Dedifferentiated amniotic fluid mesenchymal stem cell (primary cell): ENCODE results near the gene ZNF148.

Experiments
- DNase-seq: peaks from one replicate; pipeline ENCODE4 v3.0.0-alpha.2; 2016; ENCODE audit errors: extremely low spot score

ZNF148 gene

DNA sequence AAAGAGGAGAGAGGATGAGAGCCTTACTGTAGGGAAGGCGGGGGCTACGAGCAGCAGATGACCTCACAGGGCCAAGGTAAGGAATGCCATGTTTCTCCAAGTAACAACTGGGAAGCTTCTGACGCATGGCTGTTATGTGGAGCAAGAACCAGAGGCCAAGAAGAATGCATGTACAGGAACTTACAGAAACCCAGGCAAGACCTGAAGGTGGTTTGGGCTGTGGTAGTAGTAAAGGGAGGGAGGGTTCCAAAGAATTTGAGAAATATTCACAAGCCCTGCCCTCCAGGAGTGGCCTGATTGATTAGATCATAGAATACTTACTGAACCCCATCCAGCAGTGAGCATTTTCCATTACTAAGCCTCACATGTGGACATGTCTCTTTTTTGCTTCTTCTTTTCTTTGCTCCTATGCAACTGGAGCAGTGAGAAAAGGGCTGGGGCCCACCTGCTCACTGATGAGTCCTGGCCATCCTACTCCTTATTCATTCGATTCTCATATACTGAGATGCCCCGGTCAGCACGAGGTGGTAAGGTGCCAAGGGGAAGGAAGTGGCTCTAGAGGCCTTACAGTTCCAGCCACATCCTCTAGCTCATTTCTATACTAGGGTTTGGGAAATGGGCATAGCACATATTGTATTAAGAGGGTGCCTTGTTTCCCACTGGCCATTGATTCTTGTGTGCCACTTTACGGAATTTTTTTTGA lies 154.2 kb downstream of the ZNF148 start:
- no peak for DNase-seq

DNA sequence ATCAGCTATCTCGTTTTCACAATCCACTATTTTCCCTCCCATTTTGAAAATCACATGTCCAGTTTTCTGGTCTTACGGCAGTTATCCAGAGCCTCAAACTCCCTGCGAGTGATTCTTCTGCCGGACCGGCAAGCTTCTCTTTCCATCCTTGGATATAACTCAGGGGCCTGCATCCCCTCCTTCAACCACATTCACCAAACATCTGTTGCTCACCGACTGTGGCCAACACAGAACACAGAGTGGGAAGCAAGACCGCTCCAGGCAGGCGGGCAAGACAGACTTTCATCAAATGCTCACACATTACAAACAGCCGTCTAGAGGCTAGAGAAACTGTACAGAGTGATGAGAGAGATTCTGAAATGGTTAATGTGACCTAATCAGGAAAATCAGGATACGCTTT lies 154.9 kb downstream of the ZNF148 start:
- DNase-seq: no peak

DNA sequence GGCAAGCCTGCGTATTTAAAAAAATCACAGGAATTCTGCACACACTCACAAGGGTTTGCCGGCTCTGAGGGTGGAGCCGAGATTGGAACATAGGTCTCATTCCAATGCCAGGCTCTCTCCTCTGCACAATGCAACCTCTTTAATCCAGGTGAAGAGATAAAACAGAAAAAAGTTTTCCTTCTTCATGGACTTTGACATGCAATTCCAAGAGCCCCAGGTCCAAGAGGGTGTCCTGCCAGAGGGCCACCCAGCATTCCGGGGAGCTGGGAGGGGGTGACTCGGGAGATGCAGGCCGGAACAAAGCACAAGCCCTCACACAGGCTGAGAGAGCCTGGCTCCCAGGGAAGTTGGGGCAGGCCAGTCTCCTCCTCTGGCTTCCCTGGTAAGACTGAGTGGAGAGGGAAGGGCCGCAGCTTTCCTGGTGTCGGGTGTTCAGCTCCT lies 155.8 kb downstream of the ZNF148 start:
- no peak for DNase-seq

DNA sequence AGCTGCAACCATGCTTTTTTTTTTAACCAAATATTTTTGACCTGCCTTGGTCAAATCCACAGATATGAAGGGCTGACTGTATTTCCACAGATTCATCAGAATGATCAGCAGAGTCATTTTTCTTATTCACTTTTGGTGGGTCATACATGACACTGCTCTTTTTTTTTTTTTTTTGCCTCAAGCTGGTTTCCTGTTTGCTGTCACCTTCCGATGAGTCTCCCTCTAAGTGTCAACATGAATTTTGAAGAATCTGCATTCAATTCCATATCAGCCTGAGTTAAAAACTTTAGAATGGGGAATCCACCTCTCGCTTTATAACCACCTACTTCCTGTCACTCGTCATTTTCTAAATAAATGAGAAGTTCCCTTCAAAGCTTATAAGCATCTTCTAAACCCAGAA lies 160.4 kb downstream of the ZNF148 start:
- DNase-seq: no peak

DNA sequence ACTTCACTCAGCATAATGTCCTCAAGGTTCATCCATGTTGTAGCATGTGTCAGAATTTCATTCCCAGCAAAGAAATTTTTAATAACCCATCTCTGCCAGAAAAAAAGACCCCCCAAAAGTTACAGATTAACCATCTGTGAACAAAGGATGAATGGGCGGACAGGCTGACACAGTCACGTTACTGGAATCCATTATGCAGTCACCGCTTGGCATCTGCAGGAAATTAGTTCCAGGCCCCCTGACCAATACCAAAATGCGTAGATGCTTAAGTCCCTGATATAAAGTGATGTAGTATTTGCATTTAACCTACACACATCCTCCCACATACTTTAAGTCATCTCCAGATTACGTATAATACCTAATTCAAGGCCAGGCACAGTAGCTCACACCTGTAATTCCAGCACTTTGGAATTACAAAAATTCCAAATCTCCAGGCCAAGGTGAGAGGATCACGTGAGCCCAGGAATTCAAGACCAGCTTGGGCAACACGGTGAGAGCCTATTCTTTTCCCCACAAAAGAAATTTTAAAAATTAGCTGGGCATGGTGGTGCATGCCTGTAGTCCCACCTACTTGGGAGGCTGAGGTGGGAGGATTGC lies 161.1 kb downstream of the ZNF148 start:
- peak; percentile 33 for DNase-seq

DNA sequence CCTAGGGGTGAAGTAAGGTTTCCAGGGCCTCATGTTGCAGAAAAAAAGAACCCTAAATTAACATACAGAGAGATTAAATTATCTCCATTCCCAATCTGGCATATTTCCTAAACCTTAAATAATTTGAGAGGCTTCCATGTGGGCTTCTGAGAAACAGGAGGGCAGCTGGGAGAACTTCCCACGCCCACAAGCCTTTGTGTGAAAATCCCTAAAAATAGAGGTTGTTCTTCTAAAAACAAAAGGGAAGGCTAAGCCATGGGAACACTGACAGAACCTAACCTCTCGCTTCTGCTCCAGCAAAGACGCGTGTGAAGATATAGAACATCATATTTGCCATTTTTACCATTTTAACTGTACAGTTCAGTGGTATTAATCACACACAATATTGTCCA lies 161.8 kb downstream of the ZNF148 start:
- DNase-seq: no peak

DNA sequence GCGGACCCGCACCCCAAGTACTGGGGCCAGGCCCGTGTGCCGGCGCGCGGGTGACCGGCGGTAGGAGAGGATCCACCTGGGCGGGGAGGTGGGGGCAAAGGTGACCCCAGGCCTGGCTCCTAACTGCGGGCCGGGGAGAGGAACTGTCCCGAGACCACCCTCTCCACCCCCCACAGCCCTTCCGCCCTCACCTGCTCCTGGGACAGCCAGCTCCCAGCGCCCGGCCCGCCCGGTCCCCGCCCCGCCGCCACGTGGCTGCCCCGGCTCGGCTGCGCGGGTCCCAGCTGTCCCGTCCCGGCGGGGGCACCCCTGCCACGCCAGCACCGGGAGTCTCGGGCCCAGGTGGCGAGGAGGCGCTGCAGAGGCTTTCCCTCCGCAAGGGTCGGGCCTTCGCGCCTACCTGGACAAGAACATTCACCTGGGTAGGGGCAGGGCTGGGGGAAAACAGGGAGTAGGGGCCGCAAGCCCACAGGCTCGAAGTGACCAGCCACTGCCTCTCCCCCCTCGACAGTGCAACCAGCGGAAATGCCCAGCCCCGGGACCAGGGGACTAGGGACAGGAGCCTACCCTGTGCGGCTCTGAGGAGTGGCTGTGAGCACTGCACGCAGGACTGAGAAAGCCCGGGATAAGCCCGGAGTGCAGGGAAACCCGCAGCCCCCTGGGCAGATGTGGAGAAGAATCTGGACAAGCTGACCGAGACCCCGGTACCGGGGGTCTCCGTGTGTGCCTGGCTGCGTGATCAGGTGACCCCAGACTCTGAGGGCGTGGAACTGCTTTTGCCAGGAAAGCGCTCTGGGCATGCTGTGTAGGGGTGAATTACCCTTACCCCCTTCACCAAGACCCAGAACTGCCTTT lies 162.4 kb downstream of the ZNF148 start, which contains the start of gene SLC12A8:
Gene SLC12A8 (minus strand): TSS at position 240 of the 855 bp plus-strand sequence. CDS start 1,399 bp downstream, outside the sequence.
- no peak for DNase-seq

DNA sequence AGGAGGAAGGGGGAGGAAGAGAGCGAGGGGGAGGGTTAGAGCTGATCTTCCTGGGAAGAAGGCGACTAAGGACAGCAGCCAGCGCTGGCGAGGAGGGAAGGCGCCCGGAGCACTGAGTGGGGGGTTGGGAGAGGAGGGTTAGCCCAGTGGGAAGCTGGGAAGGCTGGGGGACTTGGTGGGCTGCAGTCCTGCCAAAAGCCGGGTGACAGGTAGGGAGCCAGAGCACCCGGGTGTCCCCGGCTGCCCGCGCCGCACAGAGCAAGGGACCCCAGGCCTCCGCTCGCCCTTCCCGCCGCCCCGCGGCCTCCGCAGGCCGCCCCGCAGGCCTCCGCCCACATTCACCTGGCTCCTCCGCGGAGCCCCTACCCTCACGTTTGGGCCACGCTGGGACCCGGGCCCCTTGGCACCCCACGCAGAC lies 163.0 kb downstream of the ZNF148 start:
- no peak for DNase-seq

DNA sequence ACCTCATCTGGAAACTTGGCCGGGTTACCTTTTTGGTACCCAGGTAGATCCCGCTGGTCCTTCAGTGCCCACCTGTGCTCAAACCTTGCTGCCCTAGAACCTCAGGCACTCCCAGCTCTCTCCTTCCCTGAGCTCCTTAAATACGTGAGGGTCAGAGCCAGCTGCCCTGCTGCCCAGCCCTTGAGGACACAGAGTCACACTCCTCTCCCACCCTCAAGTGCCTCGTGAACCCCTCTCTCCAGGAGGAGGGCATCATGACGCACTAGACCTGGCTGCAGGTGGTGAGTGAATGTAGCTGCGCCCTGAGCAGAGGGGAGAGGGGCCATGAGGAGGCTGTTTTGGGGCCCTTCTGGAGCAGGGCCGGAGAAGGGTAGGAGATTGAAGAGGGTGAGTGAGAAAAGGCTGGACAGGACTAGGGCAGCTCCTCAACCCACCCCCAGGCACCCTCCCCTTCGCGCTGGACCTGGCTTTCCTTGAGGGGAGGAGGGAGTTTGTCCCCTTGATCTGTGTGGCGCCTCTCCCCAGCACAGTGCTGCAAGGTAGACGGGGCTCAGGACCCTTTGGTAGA lies 163.5 kb downstream of the ZNF148 start:
- no peak for DNase-seq

DNA sequence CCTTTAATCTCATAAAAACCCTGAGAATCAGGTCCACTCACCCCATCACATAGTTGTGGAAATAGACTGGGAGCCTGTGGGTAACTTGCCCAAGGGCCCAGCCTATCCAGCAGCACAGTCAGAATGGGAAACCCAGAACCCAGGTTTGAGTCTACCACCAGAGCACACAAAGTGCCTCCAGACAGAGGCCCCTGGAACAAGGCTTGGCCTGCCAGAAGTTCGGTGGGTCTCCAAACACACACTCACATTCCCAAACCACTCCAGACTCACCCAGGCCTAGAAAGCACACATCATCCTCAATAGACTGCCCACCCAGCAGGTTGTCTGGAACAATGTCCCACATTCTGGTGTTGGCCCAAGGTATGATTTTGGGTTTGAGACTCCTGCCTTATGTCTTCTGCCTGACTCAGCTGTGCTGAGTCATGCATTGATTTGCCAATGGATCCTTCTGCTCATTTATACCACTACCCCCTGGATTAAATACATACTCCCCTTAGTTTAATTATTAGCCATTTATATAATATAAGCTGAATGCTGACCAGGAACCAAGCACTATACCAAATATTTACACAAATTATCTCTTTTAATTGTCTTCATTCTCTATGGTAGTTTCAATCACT lies 167.1 kb downstream of the ZNF148 start:
- DNase-seq: no peak

DNA sequence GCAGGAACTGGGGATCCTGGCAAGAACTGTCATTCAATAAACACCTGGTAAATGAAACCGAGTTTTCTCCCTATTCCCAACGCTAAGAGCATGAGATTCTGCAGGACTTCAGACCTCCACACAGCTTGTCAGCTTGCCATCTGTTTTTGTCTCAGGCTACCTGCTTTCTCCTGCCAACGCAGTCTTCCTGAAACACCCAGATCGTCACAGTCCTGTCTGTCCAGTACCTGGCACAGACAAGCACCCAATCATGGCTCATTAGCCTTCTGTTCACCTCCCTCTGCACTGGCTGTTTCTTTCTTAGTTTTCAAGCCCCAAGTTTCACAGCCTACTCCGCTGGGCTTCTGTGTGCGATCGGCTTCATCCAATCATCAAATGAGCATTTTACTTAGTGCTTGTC lies 167.6 kb downstream of the ZNF148 start:
- DNase-seq: no peak

DNA sequence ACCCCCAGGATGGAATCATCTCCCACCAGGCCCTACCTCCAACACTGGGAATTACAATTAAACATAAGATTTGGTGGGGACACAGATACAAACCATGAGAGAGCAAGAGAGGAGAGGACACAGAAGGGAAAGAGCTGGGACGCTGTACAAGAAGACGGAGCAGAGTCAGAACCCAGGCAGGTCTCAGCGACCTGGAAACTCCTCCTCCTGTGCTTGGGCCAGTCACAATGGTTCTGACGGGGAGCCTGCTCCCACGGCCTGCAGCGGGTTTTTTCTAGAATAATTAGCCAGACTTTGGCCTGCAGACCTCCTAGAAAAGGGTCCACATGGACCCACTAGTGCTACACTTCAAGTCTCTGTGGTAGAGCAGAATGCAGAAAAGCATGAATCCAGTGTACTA lies 168.2 kb downstream of the ZNF148 start:
- no peak for DNase-seq

DNA sequence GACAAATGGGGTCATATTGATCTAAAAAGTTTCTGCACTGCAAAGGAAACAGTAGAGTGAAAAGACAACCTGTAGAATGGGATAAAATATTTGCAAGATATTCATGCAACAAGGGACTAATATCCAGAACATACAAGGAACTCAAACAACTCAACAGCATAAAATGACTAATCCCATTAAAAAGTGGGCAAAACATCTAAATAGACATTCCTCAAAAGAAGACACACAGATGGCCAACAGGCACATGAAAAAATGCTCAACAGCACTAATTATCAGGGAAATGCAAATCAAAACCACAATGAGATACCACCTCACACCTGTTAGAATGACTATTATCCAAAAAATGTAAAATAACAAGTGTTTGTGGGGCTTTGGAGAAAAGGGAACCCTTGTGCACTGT lies 171.4 kb downstream of the ZNF148 start:
- no peak for DNase-seq

DNA sequence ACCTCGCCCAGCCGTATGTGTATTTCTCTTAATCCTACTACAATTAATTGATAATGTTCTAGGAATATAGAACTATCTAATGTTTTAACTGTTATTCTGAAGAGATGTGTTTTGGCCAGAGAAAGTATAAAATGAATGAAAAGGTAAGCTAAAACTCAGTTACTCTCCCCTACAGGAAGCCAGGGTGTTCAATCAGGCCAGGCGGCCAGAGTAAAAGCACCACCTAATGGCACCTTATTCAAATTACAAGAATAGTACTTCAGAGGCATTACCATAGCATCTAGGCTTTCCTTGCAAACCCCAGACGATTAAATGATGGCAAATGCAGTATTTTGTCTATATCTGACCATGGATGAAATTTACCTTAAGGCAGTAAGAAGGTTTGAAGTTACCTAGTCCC lies 172.9 kb downstream of the ZNF148 start:
- no peak for DNase-seq

DNA sequence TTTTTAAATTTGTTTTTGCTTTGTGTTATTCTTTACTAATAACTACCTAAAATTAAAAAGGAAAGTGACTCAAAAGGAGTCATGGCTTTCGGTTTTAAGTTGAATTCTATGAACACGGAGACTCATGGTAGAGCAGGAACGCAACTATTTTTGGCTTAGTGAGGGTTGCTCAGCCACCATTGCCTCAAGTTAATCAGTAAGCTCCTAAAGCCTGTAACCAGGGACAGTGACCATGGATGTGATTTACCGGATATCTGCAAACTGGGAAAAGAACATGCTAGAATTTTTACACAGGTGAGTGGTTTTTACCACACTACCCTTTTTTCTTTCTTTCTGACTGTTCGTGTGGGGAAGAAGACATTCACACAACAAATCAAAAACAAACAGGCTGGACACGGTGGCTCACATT lies 174.4 kb downstream of the ZNF148 start:
- no peak for DNase-seq

DNA sequence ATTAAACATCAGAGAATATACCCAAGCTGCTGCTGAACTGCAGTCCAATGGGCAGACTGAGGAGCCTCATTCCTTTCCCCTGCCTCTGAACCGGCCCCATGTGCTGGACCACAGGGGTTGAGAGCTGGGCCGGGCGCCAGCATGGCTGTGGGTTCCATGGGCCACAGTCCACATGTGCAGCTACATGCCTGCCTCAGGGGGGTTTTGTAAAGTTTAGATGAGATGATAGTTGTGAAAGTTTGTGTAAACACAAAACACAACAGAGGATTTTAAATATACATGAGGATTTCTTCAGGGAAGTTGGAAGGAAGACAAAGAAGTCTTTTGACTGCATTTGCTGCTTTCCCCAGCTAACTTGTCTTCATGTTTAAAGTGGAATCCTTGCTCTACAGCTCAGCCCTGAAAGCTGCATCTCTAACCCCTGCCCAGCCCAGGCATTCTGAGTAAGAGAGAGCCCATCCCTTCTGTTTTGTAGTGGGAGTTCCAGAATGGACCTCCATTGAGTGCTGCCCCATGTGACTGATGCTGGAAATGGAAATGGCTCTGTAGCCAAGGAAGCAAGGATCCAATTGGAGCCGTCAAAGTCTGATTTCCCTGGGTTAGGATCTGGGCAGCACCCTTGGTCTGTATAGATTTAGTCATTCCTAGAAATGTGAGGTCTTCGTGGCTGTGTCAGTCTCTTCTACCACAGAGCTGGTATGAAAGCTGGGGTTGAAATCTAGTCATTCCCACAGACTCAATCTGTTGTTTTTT lies 180.1 kb downstream of the ZNF148 start:
- peak; percentile 38 for DNase-seq

DNA sequence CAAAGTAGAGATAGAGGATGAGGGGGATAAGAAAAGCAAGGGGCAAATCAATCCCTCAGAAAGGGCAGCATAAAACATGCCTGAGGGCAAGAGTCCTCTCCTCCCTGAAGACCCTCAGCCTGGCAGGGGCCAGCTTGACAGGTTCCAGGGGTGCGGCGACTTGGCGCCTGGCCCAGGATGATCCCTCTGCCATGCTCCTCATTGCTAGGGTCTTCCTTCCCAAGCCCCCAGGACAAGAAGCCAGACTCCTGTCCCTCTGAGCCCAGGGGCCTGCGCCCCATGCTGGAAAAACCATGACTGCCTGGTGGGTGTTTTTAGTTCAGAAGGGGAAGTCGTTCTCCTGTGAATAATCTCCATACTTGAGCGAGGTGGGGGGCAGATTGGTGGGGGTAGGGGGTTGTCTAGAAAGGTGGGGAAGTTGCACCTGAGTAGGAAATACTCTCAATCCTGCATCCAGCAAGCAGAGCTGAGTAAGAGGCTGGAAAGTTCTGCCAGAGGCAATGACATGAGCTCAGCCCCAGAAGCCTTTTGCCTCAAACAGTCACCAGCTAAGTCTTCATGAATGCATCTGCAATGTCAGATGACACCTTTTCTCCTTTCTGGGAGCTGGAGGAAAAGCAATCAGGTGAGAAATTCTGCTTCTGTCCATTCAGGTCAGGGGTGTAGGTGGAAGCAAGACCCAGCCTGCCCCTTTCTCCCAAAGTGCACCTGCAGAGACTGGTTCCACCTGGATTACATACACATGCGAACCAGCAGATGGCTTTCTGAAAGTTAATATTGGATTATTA lies 180.9 kb downstream of the ZNF148 start:
- DNase-seq: no peak

DNA sequence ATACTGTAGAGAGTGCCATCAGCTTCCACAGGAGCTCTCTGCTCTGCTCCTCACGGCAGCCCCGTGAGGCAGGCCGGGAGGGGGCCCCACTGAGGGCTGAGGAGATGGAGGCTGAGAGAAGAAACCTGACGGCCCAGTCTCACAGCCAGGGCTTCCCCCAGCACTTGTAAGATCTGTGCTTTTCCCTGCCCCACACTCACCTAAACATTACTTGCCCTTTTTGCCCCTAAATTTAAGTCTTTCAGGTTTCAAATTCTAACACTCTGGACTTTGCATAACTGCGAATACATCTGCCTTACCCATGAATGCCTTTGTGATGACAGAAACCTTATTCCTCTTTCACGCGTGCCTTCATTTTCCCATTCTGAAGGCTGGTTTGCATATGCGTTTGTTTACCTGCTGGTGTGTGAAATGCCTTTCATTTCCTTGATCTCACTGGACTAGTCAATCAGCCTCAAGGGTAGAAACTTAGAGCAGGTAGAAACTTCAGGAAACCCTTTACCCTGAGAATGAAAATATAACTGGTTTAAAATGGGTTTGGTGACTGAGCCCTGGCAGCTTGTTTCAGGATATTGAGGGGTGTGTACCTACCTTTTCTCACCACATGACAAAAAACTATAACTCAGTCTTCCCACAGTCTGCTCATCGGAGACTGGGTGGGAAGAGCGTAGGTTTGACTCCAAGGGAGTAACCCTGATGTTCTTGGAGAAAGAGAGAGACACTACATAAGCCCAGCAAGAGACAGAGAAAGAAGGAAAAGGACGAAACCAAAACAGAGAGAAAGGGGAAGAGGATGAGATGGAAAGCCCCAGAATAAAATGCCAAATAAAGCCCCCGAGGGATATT lies 182.7 kb downstream of the ZNF148 start:
- DNase-seq: no peak

DNA sequence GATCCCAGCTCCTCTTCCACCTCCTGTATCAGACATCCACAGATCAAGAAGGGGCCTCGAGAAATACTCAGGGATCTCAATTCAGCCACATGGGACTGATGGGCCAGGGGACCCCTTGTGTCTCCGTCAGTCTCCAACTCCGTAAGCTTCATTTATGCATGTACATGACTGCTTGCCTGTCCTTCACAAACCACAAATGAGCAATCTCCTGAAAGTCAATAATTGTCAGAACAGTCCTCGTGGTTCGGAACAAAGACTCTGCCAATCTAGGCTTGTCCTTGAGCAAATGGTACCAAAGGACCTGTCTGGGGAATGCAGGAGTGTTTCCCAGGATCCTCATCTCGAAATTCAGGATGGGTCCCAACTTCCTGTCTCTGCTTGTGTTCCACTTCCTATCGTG lies 183.4 kb downstream of the ZNF148 start:
- no peak for DNase-seq
